Karpas-422 (cell line): Measurements from ENCODE around the gene LATS1. TPM values are rescaled to one million over a fixed set of nuclear protein-coding genes. Genes with fewer than 3 reads are reported as not detected.

Experiments
- DNase-seq: peaks from one replicate; pipeline ENCODE4 v3.0.0-alpha.2; 2015
- H2AFZ ChIP-seq: fragments of 200-600 bp; sonication (generic); 2 replicates; pipeline ENCODE4 v1.6.1; 2014; ENCODE audit warnings: antibody characterized with exemption, low read length, mixed read lengths
- H3K27ac ChIP-seq: fragments of 200-600 bp; sonication (generic); 2 replicates; pipeline ENCODE4 v1.5.1; 2014; ENCODE audit warnings: mild to moderate bottlenecking, low read length, moderate library complexity
- H3K27me3 ChIP-seq: fragments of 200-600 bp; sonication (generic); 2 replicates; pipeline ENCODE4 v1.6.1; 2014; ENCODE audit warnings: low read length, mixed read lengths
- H3K36me3 ChIP-seq: fragments of 200-600 bp; sonication (generic); 2 replicates; pipeline ENCODE4 v1.6.1; 2014; ENCODE audit warnings: low read length, mixed read lengths; ENCODE audit not compliant: insufficient read depth
- H3K4me1 ChIP-seq: fragments of 200-600 bp; sonication (generic); 2 replicates; pipeline ENCODE4 v1.6.1; 2014; ENCODE audit warnings: mild to moderate bottlenecking, low read length, mixed read lengths
- H3K4me2 ChIP-seq: fragments of 200-600 bp; sonication (generic); 2 replicates; pipeline ENCODE4 v1.6.1; 2014; ENCODE audit warnings: low read length, low read depth, mild to moderate bottlenecking; ENCODE audit not compliant: poor library complexity, severe bottlenecking
- H3K4me3 ChIP-seq: fragments of 200-600 bp; sonication (generic); 2 replicates; pipeline ENCODE4 v1.5.1; 2014; ENCODE audit warnings: mild to moderate bottlenecking, antibody characterized with exemption, low read length, mixed read lengths
- H3K79me2 ChIP-seq: fragments of 200-600 bp; sonication (generic); 2 replicates; pipeline ENCODE4 v1.6.1; 2014; ENCODE audit warnings: mild to moderate bottlenecking, low read length, mixed read lengths
- H3K9ac ChIP-seq: fragments of 200-600 bp; sonication (generic); 2 replicates; pipeline ENCODE4 v1.6.0; 2014; ENCODE audit warnings: low read length
- H3K9me2 ChIP-seq: fragments of 200-600 bp; sonication (generic), shearing (Covaris generic); replicated peaks from 2 replicates; pipeline ENCODE4 v1.6.0; 2014; ENCODE audit warnings: mild to moderate bottlenecking, low read length, moderate library complexity; ENCODE audit not compliant: insufficient read depth
- H3K9me3 ChIP-seq: fragments of 300-700, 200-600 bp; sonication (generic); 2 replicates; pipeline ENCODE4 v1.6.1; 2014; ENCODE audit warnings: low read length, mixed read lengths
- H4K20me1 ChIP-seq: fragments of 200-600 bp; sonication (generic); 2 replicates; pipeline ENCODE4 v1.6.1; 2014; ENCODE audit warnings: mild to moderate bottlenecking, antibody characterized with exemption, low read length, low read depth; ENCODE audit not compliant: insufficient read depth
- total RNA-seq: library from RNA; depleted of rRNA; stranded (reverse); fragments of >200 nt; shearing (Covaris generic); gene quantifications from 2 replicates; pipeline ENCODE4 v1.2.3, GENCODE V29; 2014; ENCODE audit warnings: low replicate concordance

LATS1 gene
- total RNA-seq, 1 experiment from 2014 or later: 29.7 TPM

DNA sequence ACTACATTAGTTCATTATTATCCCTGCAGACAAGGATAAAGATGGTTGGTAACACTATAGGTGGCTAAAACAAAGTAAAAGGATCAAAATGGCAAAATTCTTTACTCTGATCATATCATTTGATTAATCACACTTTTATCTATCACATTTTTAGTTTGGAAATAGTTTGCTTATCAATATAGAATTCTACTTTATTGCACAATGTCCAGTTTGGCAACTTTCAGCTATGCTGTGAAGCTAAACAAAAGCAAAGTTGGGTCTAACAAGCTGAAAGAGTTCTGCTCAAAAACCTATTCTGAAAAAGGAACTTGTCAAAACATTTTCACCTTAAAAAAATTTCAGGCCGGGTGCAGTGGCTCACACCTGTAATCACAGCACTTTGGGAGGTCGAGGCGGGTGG lies 7.9 kb upstream of the LATS1 start:
- Histone ChIP-seq H3K27me3 (no peaks in the 10 kb centered on the region), H4K20me1 (no peaks in the 10 kb centered on the region), H3K79me2 (no peaks in the 10 kb centered on the region), H2AFZ (no peak overlapping the region), H3K9me2 (no peaks in the 10 kb centered on the region), H3K9me3 (no peaks in the 10 kb centered on the region), H3K36me3 (peaks cover 31% of the 10 kb centered on the region; the same call in 1 of the 2 replicates), H3K4me2 (no peak overlapping the region), H3K4me1 (no peaks in the 10 kb centered on the region), H3K4me3 (no peak overlapping the region), H3K9ac (no peak overlapping the region), H3K27ac (no peak overlapping the region)
- DNase-seq: no peak

- Histone ChIP-seq H3K36me3 (peaks cover 20% of the 10 kb centered on the region; the same call in 1 of the 2 replicates), H3K4me3 (no peak overlapping the region), H3K79me2 (no peaks in the 10 kb centered on the region), H3K4me1 (no peaks in the 10 kb centered on the region), H3K9me2 (no peaks in the 10 kb centered on the region), H3K27me3 (no peaks in the 10 kb centered on the region), H4K20me1 (no peaks in the 10 kb centered on the region), H3K4me2 (no peak overlapping the region), H3K27ac (no peak overlapping the region), H3K9ac (no peak overlapping the region), H2AFZ (no peak overlapping the region), H3K9me3 (no peaks in the 10 kb centered on the region)
- peak; percentile 80 for DNase-seq
These were observed 6.0 kb upstream of the LATS1 start for GRCh38 chr6:149723771-149724417.

- Histone ChIP-seq H3K79me2 (peaks cover 4% of the 10 kb centered on the region), H2AFZ (no peak overlapping the region), H4K20me1 (no peaks in the 10 kb centered on the region), H3K36me3 (peaks cover 20% of the 10 kb centered on the region; the same call in 1 of the 2 replicates), H3K9ac (no peak overlapping the region), H3K4me3 (no peak overlapping the region), H3K9me3 (no peaks in the 10 kb centered on the region), H3K4me2 (no peak overlapping the region), H3K9me2 (no peaks in the 10 kb centered on the region), H3K27ac (no peak overlapping the region), H3K27me3 (no peaks in the 10 kb centered on the region), H3K4me1 (peaks cover 5% of the 10 kb centered on the region)
- DNase-seq: no peak
These were observed 5.4 kb upstream of the LATS1 start for GRCh38 chr6:149723262-149723661.

GRCh38 chr6:149719531-149719930 lies 1.6 kb upstream of the LATS1 start:
- Histone ChIP-seq H3K9ac (no peak overlapping the region), H3K27ac (no peak overlapping the region), H3K36me3 (peaks cover 8% of the 10 kb centered on the region; the same call in 1 of the 2 replicates), H3K27me3 (no peaks in the 10 kb centered on the region), H3K9me3 (no peaks in the 10 kb centered on the region), H3K9me2 (no peaks in the 10 kb centered on the region), H2AFZ (no peak overlapping the region), H3K4me3 (no peak overlapping the region), H3K4me1 (peaks cover 20% of the 10 kb centered on the region), H3K79me2 (peaks cover 40% of the 10 kb centered on the region), H3K4me2 (no peak overlapping the region), H4K20me1 (no peaks in the 10 kb centered on the region; the same call in 1 of the 2 replicates)
- no peak for DNase-seq

- Histone ChIP-seq H3K36me3 (peaks cover 12% of the 10 kb centered on the region; the same call in 1 of the 2 replicates), H3K9ac (peak overlapping the region; percentile 97), H3K4me3 (peak overlapping the region; percentile 81), H4K20me1 (no peaks in the 10 kb centered on the region; the same call in 1 of the 2 replicates), H3K4me2 (peak overlapping the region; percentile 82), H3K4me1 (peaks cover 20% of the 10 kb centered on the region), H3K27me3 (no peaks in the 10 kb centered on the region), H2AFZ (0 out of 2 replicates have a peak overlapping the region, but pooled peaks have one; percentile 85), H3K79me2 (peaks cover 63% of the 10 kb centered on the region), H3K9me3 (no peaks in the 10 kb centered on the region), H3K27ac (peak overlapping the region; percentile 39), H3K9me2 (no peaks in the 10 kb centered on the region)
- DNase-seq: no peak
These were observed 680 bp downstream of the LATS1 start for GRCh38 chr6:149717255-149717587.

GRCh38 chr6:149716181-149716963 lies 1.5 kb downstream of the LATS1 start:
- Histone ChIP-seq H3K27ac (no peak overlapping the region), H3K27me3 (no peaks in the 10 kb centered on the region), H3K4me2 (peak overlapping the region; percentile 82), H4K20me1 (no peaks in the 10 kb centered on the region; the same call in 1 of the 2 replicates), H3K36me3 (peaks cover 12% of the 10 kb centered on the region; the same call in 1 of the 2 replicates), H3K4me3 (peak overlapping the region; percentile 81), H3K79me2 (peaks cover 70% of the 10 kb centered on the region), H3K9ac (peak overlapping the region; percentile 97), H3K4me1 (peaks cover 20% of the 10 kb centered on the region), H3K9me3 (no peaks in the 10 kb centered on the region), H3K9me2 (no peaks in the 10 kb centered on the region), H2AFZ (no peak overlapping the region)
- DNase-seq: peak; percentile 62

DNA sequence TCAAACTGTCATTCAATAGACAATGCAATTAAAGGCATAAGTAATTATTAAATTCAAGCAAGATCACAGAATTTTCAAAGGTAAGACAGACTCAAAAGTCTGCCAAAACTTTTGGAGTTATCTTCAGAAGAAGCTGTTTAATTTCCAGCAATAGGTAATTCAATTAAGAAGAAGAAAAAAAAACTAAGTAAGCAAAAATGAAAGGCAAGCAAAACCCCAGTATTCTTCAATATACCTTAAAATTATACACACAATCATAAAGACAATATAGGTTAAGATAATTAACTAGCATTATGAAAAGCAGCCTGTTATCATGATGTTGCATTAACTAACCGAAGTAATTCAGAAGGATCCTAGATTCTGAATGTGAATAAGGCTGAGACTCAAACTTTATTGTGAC lies 3.5 kb downstream of the LATS1 start:
- Histone ChIP-seq H3K4me1 (peaks cover 33% of the 10 kb centered on the region), H2AFZ (no peak overlapping the region), H3K4me3 (no peak overlapping the region), H3K9me2 (no peaks in the 10 kb centered on the region), H3K79me2 (peaks cover 89% of the 10 kb centered on the region), H3K9ac (no peak overlapping the region), H3K4me2 (no peak overlapping the region), H3K9me3 (no peaks in the 10 kb centered on the region), H3K36me3 (peaks cover 12% of the 10 kb centered on the region; the same call in 1 of the 2 replicates), H4K20me1 (peaks cover 12% of the 10 kb centered on the region; the same call in 1 of the 2 replicates), H3K27me3 (no peaks in the 10 kb centered on the region), H3K27ac (no peak overlapping the region)
- no peak for DNase-seq

DNA sequence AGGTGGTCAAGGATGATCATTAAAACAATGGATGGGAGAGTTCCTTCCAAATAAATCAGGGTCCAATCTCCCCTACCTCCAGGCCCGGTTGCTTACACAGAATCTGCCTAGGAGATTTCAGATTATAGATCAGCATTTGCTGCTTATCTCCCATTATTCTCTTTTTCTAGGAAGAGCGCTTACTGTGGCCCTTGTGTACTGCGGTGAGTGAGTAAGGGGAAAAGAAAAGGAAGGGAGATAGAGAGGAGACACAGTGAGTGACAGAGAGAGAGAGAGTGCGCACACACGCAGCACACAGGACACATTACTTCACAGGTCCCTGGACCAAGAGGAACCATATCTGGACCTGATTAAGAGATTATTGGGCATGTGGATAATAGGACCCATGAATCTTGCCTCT lies 6.2 kb downstream of the LATS1 start:
- Histone ChIP-seq H3K4me3 (no peak overlapping the region), H3K4me1 (peaks cover 49% of the 10 kb centered on the region), H3K4me2 (no peak overlapping the region), H3K79me2 (peaks cover 99% of the 10 kb centered on the region), H3K36me3 (peaks cover 12% of the 10 kb centered on the region; the same call in 1 of the 2 replicates), H2AFZ (no peak overlapping the region), H3K9ac (no peak overlapping the region), H3K9me3 (no peaks in the 10 kb centered on the region), H3K27me3 (no peaks in the 10 kb centered on the region), H4K20me1 (peaks cover 23% of the 10 kb centered on the region), H3K9me2 (no peaks in the 10 kb centered on the region), H3K27ac (no peak overlapping the region)
- DNase-seq: no peak
